T-helper 1 cell treated with Interleukin-12 subunit alpha and Interleukin-12 subunit beta and Interleukin-4 antibody, amounts not matched to agents 30 ng/mL and 1 ng/mL, for 36 hours (primary cell): ENCODE results near the gene PRKCQ. TPM values are rescaled to one million over a fixed set of nuclear protein-coding genes. Genes with fewer than 3 reads are reported as not detected.
"Not testable (repeated sequence)": the region's sequence is repeated elsewhere in the genome, so short reads cannot be mapped to it uniquely, and the experiment has no call there.

Experiments
- intact Hi-C: fragments of 100-400 bp; cut with micrococcal nuclease; formaldehyde crosslinking; loops from one replicate; pipeline ENCODE4 v1.15.1; 2024
- total RNA-seq: library from RNA; stranded (reverse); gene quantifications from 2 replicates; pipeline ENCODE4 v1.2.3, GENCODE V29; 2022

The PRKCQ gene
- total RNA-seq, 1 donor from 2014 or later = 71.5 TPM

DNA sequence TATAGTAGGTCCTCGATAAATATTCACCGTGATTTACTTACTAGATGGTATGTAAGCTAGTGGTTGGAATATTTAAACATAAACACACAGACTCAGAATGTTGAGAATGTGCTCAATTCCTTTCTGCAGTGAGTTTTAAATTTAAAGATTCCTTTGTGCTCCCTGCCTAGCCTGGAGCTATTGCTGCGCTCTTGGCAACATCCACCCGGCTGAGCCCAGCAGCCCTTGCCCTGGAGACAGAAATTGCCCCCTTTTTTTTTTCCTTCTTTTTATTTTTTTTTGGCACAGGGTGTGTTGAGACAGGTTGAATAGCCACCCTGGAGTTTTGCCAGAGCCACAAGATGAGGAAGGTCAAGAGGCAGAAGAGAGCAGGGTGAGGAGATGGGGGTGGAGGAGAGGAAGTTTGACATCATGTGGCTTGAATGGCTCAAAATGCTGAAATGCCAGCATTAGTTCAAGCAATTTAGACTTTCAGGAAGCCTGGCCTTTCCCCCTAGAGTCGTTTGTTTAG, 180.8 kb downstream of the PRKCQ start:
- intact Hi-C loops = no loop called here

DNA sequence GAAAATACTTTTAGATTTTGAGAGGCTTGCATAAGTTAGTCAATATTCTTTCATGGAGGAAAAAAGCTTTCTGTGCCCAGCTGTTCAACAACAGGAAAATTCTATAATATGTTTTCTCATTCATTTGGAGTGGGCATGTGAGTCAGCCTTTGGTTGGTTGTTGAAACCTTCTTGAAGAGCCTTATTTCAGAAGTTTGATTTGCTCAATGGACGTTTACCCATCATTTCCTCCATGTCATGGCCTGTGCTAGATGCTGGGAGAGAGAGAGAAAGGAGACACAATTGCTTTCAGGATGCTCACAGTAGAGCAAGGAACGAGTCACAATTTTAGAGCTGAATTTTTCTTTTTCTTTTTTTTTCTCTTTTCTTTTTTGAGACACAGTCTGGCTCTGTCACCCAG, 181.7 kb downstream of the PRKCQ start:
- intact Hi-C loops = no loop called here

DNA sequence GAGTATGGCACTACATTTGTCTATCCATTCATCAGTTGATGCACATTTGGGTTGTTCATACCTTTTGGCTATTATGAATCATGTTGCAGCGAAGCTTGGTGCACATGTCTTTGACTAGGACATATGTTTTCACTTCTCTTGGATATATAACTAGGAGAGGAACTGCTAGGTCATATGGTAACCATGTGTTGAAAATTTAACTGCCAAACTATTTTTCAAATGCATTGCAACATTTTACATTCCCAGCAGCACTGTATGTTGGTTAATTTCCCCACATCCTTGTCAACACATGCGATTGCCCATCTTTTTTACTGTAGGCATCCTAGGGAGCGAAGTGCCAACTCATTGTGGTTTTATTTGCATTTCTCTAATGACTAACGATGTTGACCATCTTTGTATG, 183.4 kb downstream of the PRKCQ start:
- intact Hi-C loops = no loop called here

DNA sequence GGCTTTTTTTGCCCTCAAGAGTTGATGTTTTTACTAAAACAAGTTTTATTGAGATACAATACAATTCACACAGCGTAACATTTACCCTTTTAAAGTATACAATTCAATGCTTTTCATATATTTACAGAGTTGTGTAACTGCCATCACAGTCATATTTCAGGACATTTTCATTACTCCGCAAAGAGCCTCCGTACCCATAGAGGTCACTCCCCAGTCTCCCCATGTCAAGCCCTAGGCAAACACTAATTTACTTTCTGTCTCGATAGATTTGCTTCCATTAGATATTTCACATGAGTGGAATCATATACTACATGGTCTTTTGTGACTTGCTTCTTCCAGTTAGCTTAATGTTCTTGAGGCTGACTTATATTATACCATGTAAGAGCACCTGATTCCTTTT, 183.8 kb downstream of the PRKCQ start:
- intact Hi-C loops = no loop called here

DNA sequence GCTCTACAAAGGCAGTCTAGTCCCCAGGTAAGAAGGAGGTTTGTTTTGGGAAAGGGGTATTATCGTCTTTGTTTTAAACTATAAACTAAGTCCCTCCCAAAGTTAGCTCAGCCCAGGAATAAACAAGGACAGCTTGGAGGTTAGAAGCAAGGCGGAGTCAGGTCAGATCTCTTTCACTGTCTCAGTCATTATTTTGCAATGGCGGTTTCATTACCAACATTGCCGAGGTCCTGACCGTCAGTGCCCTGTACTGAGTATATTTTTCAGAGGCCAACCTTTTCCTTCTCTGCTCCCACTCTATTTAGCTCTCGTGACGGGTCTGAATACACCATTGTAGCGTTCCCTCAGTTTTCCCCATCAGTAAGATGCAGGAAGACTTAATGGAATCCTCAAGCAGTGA, 184.5 kb downstream of the PRKCQ start:
- intact Hi-C loops = no loop called here

DNA sequence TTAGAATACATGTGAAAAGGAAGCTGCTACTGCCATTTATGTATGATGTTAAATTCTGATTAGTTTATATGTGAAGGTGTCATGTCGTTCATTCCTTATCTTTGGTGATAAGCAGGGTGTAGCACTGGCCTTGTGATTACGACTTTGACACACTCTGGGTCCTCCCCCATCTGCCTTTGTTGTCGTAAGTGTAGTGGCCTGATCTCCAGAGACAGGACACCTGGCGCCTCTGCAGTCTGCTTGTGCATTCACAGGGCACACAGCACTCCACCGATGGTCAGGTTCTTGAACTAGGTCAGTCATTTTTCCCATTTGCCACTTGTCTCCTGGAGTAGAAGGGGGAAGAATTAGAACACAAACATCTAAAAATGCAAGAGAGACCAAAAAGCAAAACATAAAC, 186.0 kb downstream of the PRKCQ start:
- intact Hi-C loops = no loop called here

DNA sequence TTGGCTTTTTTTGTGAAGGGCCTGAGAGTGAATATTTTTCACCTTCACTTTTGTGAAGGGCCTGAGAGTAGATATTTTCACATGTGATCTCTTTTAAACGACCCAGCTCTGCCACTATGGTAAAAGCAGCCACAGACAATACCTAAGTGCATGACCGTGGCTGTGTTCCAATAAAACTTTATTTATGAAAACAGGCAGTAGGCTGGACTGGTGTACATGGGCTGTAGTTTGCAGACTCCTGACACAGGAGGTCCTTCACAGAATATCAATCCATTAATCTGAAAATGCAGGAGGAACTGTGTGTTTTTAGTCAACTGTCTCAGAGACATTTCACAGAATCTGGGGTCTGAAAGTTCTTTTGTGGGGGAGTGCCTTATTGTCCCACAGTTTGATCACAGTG, 186.9 kb downstream of the PRKCQ start:
- intact Hi-C loops = no loop called here

DNA sequence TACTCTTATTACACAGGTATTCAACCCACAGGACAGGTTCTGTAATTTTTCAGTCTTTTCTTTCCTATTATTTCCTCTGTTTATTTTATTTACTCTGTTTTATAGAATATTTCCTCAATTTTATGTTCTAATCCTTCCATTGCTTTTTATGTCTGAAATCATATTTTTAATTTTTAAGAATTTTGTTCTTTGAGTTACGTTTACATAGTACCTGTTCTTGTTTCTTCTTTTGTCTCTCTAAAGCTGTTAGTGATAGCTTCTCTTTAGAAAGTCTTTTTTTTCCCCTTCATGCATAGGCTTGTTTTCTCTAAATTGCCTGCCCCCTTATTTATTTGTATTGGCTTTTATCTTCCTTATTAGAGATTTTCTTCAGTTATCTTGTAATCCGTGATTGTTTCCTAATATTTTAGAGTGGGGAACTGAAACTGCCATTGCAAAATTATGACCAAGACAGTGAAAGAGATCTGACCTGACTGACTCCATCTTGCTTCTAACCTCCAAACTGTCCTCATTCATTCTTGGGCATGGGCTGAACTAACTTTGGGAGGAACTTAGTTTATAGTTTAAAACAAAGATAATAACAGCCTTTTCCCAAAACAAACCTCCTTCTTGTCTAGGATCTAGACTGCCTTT, 189.7 kb downstream of the PRKCQ start:
- intact Hi-C loops = no loop called here

DNA sequence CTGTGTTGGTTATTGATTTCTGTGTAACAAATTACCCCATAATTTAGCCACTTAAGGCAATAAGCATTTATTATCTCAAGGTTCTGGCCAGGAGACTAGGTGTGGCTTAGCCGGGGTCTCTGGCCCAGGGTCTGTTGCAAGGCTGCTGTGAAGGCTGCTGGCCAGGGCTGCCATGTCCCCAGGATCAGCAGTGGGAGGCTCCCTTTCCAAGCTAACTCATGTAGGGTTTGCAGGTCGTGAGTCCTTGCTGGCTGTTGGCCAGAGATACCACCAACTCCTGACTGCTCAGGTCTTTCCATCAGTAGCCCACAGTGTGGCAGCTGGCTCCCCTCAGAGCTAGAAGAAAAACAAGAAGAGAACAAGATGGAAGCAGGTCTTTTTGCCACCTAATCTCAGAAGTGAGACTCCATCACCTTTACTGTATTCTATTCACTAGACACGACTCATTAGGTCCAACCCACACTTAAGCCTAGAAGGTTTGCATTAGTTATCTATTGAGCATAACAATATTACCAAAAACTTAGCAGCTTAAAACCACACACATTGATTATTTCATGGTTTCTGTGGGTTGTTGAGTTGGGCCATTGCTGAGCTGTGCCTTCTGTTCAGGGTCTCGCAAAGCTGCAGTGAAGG, 191.7 kb downstream of the PRKCQ start:
- intact Hi-C loops = no loop called here

DNA sequence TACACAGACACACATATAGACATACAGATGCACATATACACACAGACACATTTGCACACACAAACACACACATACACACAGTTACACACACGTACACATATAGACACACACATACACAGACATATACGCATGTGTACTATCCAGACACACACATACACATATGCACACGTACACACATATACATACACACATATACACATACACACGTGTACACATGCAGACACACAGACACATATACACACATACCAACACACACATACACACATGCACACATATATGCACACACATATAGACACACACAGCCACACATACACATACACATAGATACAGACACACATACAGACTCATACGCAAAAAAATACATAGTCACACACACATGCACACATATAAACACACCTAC, 193.1 kb downstream of the PRKCQ start:
- intact Hi-C loops = no loop called here

DNA sequence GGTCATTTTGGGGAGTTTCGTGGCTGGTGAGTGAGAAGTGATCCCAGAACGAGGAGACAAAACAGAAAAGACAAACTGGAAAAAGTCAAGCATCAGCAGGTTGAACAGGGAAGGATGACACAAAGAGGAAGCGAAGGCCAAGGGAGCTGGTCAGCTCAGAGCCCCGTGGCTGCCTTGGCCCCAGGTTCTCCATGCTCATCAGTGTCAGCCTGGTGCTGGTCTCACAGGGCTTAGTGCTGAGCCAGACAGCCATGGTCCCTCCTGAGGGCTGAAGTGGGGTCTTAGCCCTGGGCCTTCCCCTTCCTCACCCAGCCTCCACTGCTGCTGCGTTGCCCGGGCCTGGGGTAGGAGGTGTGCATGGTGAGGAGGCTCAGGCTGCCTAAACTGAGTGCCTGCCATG, 193.7 kb downstream of the PRKCQ start:
- intact Hi-C loops = no loop called here

DNA sequence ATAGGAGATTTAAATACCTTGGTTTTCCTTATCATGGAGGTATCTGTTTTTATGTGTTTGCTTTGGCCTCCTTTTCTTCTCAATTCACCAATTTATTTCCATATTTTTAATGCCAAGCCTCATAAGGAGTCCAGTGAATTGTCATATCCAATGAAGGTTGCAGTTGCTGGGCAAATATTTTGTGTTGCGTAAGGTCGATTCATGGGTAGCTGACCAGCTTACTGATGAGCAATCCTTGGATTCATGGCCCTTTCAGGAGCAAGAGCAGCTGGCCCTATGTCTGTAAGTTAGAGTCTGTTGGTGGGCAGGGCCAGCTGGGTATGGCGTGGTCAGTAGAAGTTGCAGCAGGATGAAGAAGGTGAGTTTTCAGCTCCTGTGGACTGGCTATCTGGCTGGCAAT, 194.4 kb downstream of the PRKCQ start:
- intact Hi-C loops = no loop called here

DNA sequence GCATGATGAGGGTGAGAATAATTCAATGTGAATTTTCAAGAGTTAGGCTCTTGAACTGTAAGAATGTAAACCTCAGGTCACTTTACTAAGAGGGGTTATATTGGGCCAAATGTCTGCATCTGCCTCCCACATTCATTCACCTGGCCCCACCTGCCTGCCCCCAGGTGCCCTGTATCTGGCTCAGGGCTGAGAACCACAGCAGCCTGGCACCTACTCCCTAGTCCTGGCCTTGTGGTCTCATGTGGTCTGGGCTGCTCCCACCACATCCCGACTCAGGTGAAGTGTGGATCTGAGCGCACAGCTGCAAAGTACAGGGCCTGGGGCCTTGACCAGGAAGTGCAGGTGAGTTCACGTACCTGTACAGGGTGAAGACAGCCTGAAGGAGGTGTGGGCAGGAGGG, 195.2 kb downstream of the PRKCQ start:
- intact Hi-C loops = no loop called here

DNA sequence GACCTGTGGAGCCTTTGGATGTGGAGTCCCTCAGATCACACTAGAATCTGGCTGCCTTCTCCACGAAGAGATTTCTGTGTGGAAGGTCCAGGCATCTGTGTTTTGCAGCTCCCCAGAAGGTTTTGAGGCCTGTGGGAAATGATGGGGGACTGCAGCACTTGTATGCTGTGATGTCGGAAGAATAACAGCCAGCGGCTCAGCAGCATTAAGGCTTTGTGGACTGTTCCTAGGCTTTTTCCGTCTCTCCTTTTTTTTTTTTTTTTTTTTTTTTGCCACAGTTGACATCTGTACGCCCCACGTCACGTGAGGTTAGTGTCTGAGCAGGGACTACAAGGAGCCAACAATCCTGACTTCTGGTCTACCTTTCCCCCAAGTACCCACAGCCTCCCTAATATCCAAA, 196.0 kb downstream of the PRKCQ start:
- intact Hi-C loops = no loop called here

DNA sequence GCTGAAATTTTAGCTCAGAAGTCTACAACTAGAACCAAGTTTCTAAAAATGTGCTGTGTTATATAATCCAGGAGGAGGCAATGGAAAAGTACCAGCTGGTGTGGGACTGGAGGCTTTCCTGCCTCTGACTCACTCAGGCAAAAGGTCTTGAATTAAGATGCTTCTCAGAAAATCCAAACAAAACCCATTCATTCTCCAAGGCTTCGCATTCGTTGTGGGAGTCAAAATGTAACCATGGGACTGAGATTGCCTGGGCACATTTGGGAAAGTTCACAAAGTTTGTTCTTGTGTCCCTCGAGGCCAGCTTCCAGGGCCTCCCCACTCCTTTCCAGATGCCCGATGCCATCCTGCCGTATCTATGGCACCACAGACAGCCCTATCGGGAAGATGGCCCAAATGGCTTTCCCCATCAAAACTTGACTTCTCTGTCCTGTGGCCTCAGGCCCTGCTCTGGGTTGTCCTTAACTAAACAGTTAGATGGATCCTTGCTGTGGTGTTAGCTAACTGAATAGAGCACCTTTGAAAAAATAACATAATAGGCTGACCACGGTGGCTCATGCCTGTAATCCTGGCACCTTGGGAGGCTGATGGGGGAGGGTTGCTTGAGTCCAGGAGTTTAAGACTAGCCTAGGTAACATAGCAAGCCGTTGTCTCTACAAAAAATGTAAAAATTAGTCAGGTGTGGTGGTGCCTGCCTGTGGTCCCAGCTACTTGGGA, 196.8 kb downstream of the PRKCQ start:
- intact Hi-C loops = no loop called here

DNA sequence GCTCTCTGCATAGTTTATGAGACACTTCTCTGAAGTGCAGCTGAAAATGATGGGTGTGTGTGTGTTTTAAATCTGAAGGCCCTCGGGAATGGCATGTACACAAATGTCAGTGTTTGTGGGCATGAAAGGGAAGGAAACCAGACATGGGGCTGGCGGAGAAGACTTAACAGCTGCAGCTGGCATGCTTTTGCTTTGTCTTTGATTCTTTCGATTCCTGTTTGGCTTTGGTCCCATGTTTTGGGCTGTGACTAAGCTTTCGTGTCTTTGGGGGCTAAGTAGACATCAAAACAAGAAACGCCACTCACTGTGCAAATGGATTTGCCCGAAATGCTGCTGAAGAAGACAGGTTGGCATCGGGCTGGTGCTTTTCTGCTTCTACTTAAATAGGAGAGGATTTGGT, 198.0 kb downstream of the PRKCQ start:
- intact Hi-C loops = loop anchor here (1.0 kb wide), 1 partner anchor 34 kb away; no protein-coding TSS in a partner anchor

DNA sequence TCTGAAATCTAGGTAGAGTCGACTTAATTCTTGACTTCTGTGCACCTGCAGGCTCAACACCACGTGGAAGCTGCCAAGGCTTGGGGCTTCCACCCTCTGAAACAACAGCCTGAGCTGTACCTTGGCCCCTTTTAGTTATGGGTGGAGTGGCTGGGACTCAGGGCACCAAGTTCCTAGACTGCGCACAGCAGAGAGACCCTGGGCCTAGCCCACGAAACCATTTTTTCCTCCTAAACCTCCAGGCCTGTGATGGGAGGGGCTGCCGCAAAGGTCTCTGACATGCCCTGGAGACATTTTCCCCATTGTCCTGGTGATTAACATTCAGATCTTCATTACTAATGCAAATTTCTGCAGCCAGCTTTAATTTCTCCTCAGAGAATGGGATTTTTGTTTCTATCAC, 199.6 kb downstream of the PRKCQ start:
- intact Hi-C loops = not testable (repeated sequence)

DNA sequence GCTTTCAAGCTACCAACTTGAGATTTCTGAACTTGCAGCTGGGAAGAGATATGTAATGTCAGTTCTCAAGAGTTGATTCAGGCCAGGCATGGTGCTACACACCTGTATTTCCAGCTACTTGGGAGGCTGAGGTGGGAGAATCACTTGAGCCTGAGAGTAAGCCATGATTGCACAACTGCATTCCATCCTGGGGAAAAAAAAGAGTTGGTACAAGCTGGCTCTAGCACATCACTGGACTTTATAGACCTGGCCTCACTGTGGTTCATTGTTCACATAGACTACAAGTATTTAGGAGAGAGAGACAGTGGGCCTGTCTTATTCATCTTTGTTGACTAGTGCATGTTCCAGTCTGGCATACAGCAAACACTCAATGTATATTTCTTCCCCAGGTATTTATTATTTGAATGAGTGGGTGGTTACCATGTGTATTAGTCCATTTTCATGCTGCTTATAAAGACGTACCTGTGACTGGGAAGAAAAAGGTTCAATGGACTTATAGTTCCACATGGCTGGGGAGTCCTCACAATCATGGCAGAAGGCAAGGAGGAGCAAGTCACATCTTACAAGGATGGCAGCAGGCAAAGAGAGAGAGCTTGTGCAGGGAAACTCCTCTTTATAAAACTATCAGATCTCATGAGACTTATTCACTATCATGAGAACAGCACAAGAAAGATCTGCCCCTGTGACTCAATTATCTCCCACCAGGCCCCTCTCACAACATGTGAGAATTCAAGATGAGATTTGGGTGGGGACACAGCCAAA, 200.9 kb downstream of the PRKCQ start:
- intact Hi-C loops = no loop called here
